ENCODE results near the gene LMAN1L. TPM values are rescaled to one million over a fixed set of nuclear protein-coding genes. Genes with fewer than 3 reads are reported as not detected.

LMAN1L gene
- total RNA-seq, 4 donors from 2014 or later: 3.5 TPM; not detected in 3

GRCh38 chr15:74820056-74820455 is 7.4 kb downstream of the LMAN1L start:
- no peaks in the 10 kb centered on the region for H3K27me3 ChIP-seq
- intact Hi-C loops (cut with DNase I): no loop called here
- TF ChIP-seq CTCF (IDR thresholded peaks at IDR 0.05) (no peak), POLR2A (IDR thresholded peaks at IDR 0.05) (no peak)
- H3K36me3 ChIP-seq: no peaks in the 10 kb centered on the region
- no peak overlapping the region for H3K27ac ChIP-seq
- H3K4me3 ChIP-seq (replicated peaks in 1 of 3): no peak overlapping the region
- no peak for DNase-seq
- H3K4me1 ChIP-seq: no peaks in the 10 kb centered on the region
- no peaks in the 10 kb centered on the region for H3K9me3 ChIP-seq
- WGBS, 2 donors: 67 to 86% methylated on average over 1 to 5 of the region's 5 CpGs

DNA sequence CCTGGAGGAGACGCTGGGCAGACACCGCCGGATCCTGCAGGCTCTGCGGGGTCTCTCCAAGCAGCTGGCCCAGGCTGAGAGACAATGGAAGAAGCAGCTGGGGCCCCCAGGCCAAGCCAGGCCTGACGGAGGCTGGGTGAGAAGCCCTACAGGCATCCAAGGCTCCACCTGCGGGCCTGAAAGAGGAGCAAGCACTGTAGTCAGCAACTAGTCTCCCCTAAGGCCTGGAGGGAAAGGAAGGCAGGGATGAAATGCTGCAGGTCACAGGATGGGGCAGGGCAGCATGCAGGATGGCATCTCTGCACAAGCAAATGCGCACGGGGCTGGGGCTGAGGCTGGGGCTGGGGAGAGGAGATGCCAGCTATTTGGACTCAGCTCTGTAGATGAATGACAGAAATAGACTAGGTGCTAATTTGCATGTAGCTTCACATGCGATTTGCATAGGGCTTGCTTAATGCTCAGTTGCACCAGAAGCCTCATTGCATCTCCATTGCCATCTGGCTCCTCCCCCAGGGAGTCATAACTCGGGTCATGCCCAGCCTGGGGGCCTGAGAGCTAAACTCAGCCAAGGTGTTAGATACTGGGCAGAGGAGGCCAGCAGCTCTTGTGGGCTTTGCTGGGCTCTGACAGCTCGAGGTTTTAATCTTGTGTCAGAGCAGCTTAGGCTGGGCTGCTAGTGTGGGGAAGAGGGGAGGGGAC is 8.6 kb downstream of the LMAN1L start:
- no peaks in the 10 kb centered on the region for H3K27me3 ChIP-seq
- no peak overlapping the region for H3K4me3 ChIP-seq (replicated peaks in 1 of 3)
- H3K9me3 ChIP-seq: no peaks in the 10 kb centered on the region
- intact Hi-C loops (cut with DNase I): no loop called here
- no peak for DNase-seq
- TF ChIP-seq CTCF (IDR thresholded peaks at IDR 0.05) (no peak), POLR2A (IDR thresholded peaks at IDR 0.05) (no peak)
- 57 to 67% methylated on average over 9 of the region's 11 CpGs for WGBS, 2 donors
- no peak overlapping the region for H3K27ac ChIP-seq
- no peaks in the 10 kb centered on the region for H3K36me3 ChIP-seq
- peaks cover 0 to 5% of the 10 kb centered on the region in 2 donors for H3K4me1 ChIP-seq

GRCh38 chr15:74821790-74822158 is 9.1 kb downstream of the LMAN1L start:
- WGBS, 2 donors: 88 to 90% methylated on average over 6 to 7 of the region's 7 CpGs
- H3K36me3 ChIP-seq: no peaks in the 10 kb centered on the region
- TF ChIP-seq CTCF (IDR thresholded peaks at IDR 0.05): no peak
- TF ChIP-seq POLR2A (IDR thresholded peaks at IDR 0.05): no peak
- H3K4me3 ChIP-seq (replicated peaks in 1 of 3): no peak overlapping the region
- peaks cover 0 to 10% of the 10 kb centered on the region in 2 donors for H3K4me1 ChIP-seq
- H3K9me3 ChIP-seq: no peaks in the 10 kb centered on the region
- no peak for DNase-seq
- intact Hi-C loops (cut with DNase I): no loop called here
- no peaks in the 10 kb centered on the region for H3K27me3 ChIP-seq
- no peak overlapping the region for H3K27ac ChIP-seq

DNA sequence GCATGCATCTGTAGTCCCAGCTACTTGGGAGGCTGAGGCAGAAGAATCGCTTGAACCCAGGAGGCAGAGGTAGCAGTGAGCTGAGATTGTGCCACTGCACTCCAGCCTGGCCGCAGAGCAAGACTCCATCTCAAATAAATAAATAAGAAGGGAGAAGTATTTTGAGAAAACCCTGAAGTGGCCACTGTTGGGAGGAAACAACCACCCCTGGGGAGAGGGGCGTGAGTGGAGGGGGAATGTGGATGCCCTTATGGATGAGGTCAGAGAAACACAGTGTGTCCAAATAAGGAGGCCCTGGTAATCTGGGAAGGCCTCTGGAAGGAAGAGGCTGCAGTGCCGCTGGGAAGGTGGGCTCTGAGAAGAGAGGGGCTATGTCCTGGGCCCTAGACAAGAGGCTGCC is 9.6 kb downstream of the LMAN1L start:
- peaks cover 0 to 13% of the 10 kb centered on the region in 2 donors for H3K4me1 ChIP-seq
- intact Hi-C loops (cut with DNase I): no loop called here
- no peak overlapping the region for H3K4me3 ChIP-seq (replicated peaks in 1 of 3)
- no peaks in the 10 kb centered on the region for H3K27me3 ChIP-seq
- 89 to 90% methylated on average over 4 of the region's 4 CpGs for WGBS, 2 donors
- no peak overlapping the region for H3K27ac ChIP-seq
- no peaks in the 10 kb centered on the region for H3K9me3 ChIP-seq
- no peaks in the 10 kb centered on the region for H3K36me3 ChIP-seq
- TF ChIP-seq CTCF (IDR thresholded peaks at IDR 0.05) (no peak), POLR2A (IDR thresholded peaks at IDR 0.05) (no peak)
- DNase-seq: no peak

DNA sequence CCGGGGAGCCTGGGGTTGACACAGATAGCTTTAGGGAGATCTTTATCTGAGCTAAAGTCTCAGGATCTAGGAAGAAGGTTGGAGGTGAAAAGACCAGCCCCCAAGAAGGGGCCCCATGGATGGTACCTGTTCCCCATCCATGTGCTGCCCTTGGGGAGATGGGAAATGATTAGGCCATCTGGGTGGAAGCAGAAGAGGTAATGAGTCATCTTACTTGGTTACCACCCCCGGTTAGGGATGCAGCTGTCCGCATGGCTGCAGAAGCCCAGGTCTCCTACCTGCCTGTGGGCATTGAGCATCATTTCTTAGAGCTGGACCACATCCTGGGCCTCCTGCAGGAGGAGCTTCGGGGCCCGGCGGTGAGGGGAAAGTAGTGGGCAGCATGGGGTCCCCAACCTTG is 10.7 kb downstream of the LMAN1L start:
- no peak overlapping the region for H3K27ac ChIP-seq
- WGBS, 2 donors: 83 to 87% methylated on average over 6 of the region's 6 CpGs
- H3K36me3 ChIP-seq: no peaks in the 10 kb centered on the region
- H3K4me3 ChIP-seq (replicated peaks in 1 of 3): no peak overlapping the region
- H3K27me3 ChIP-seq: no peaks in the 10 kb centered on the region
- intact Hi-C loops (cut with DNase I): no loop called here
- H3K4me1 ChIP-seq: peaks cover 0 to 13% of the 10 kb centered on the region in 2 donors
- no peaks in the 10 kb centered on the region for H3K9me3 ChIP-seq
- TF ChIP-seq POLR2A (IDR thresholded peaks at IDR 0.05) (no peak), CTCF (IDR thresholded peaks at IDR 0.05) (no peak)
- no peak for DNase-seq

All from thyroid gland (tissue), 4 donors.